Stimulated activated naive CD4-positive, alpha-beta T cell treated with Interleukin-2 at 50 U/mL for 16 hours (primary cell): ENCODE data around the gene STAT5B.
"Not testable (repeated sequence)": the region's sequence is repeated elsewhere in the genome, so short reads cannot be mapped to it uniquely, and the experiment has no call there.

ENCODE experiments used
- DNase-seq: peaks from one replicate; lab custom pipeline; 2025; lab: John Stamatoyannopoulos, UW

Gene STAT5B

GRCh38 chr17:42305543-42306384 lies 29.6 kb upstream of the STAT5B start:
- DNase-seq: no peak

- not testable (repeated sequence) for DNase-seq
These were observed 28.8 kb upstream of the STAT5B start for GRCh38 chr17:42305031-42305330.

- no peak for DNase-seq
These were observed 28.2 kb upstream of the STAT5B start for GRCh38 chr17:42304187-42305030.

- no peak for DNase-seq
These were observed 27.5 kb upstream of the STAT5B start for GRCh38 chr17:42303694-42304093.

- no peak for DNase-seq
These were observed 24.8 kb upstream of the STAT5B start for GRCh38 chr17:42301022-42301421.

GRCh38 chr17:42299913-42300312 lies 23.7 kb upstream of the STAT5B start:
- DNase-seq: not testable (repeated sequence)

- DNase-seq: not testable (repeated sequence)
These were observed 23.2 kb upstream of the STAT5B start for GRCh38 chr17:42299361-42299760.

GRCh38 chr17:42297775-42298174 lies 21.6 kb upstream of the STAT5B start:
- not testable (repeated sequence) for DNase-seq

GRCh38 chr17:42296012-42296411 lies 19.8 kb upstream of the STAT5B start:
- DNase-seq: no peak

GRCh38 chr17:42294469-42295398 lies 18.5 kb upstream of the STAT5B start:
- DNase-seq: no peak

- DNase-seq: no peak
These were observed 14.9 kb upstream of the STAT5B start for GRCh38 chr17:42291129-42291528.

GRCh38 chr17:42290577-42290976 lies 14.4 kb upstream of the STAT5B start:
- no peak for DNase-seq

GRCh38 chr17:42289611-42290181 lies 13.5 kb upstream of the STAT5B start:
- peak; percentile 77 for DNase-seq

GRCh38 chr17:42288803-42289610 lies 12.8 kb upstream of the STAT5B start:
- DNase-seq: peak; percentile 60

GRCh38 chr17:42287977-42288802 lies 12.0 kb upstream of the STAT5B start, which contains the start of gene STAT5A:
Gene STAT5A (plus strand): TSS chr17:42288498. CDS start chr17:42289412, 914 bp downstream.
- peak; percentile 78 for DNase-seq

- DNase-seq: peak; percentile 56
These were observed 11.2 kb upstream of the STAT5B start for GRCh38 chr17:42287305-42287976.

GRCh38 chr17:42286411-42287221 lies 10.4 kb upstream of the STAT5B start:
- no peak for DNase-seq

- no peak for DNase-seq
These were observed 9.3 kb upstream of the STAT5B start for GRCh38 chr17:42285346-42286050.
